ENCODE data around the gene SAMD13.

DNA sequence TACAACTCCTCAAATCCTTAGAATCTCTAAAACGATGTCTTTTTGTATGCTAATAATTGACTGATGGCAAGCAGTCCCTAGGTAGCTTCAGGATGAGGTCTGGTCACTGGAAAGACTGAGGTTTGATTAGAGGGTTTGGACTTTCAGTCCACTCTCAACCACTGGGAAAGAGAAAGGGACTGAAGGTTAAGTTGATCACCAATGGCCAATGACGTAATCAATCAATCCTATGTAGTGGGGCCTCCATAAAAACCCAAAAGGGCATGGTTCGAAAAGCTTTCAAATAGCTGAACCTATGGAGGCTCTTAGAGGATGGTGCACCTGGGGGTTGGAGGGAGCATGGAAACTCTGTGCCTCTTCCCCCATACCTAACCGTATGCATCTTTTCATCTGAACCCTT, 57.2 kb downstream of the SAMD13 start:
- TF ChIP-seq, protein P1, sequence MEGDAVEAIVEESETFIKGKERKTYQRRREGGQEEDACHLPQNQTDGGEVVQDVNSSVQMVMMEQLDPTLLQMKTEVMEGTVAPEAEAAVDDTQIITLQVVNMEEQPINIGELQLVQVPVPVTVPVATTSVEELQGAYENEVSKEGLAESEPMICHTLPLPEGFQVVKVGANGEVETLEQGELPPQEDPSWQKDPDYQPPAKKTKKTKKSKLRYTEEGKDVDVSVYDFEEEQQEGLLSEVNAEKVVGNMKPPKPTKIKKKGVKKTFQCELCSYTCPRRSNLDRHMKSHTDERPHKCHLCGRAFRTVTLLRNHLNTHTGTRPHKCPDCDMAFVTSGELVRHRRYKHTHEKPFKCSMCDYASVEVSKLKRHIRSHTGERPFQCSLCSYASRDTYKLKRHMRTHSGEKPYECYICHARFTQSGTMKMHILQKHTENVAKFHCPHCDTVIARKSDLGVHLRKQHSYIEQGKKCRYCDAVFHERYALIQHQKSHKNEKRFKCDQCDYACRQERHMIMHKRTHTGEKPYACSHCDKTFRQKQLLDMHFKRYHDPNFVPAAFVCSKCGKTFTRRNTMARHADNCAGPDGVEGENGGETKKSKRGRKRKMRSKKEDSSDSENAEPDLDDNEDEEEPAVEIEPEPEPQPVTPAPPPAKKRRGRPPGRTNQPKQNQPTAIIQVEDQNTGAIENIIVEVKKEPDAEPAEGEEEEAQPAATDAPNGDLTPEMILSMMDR (IDR thresholded peaks at IDR 0.05; ENCODE audit: low read depth, low read length, poor library complexity, severe bottlenecking): no peak
- no peak for TF ChIP-seq EZH2phosphoT487 (IDR thresholded peaks at IDR 0.05; ENCODE audit: borderline replicate concordance, low read length)
